Liver (tissue), 9 donors: ENCODE results near the gene EIF4G3. TPM values are rescaled to one million over a fixed set of nuclear protein-coding genes. Genes with fewer than 3 reads are reported as not detected.

Experiments
- DNase-seq: peaks from one replicate; pipeline ENCODE4 v3.0.0-alpha.2; 2017; ENCODE audit warnings: low spot score
- H3K27ac ChIP-seq, 2 donors: one replicate each; pipeline ENCODE4 v1.7.0; 2013; ENCODE audit warnings: inconsistent platforms in 2 of 2, low read length in 2 of 2, control low read depth in 1 of 2, low read depth in 1 of 2, mild to moderate bottlenecking in 1 of 2
- H3K27me3 ChIP-seq, 4 donors: one replicate each; pipeline versions ENCODE4 v1.6.1 to v1.7.0; 2013; ENCODE audit warnings: low read length in 3 of 4, inconsistent platforms in 1 of 4, mild to moderate bottlenecking in 1 of 4, moderate library complexity in 1 of 4; ENCODE audit not compliant: control insufficient read depth in 4 of 4, insufficient read depth in 4 of 4
- H3K36me3 ChIP-seq, 4 donors: one replicate each; pipeline versions ENCODE4 v1.6.1 to v1.7.0; 2013; ENCODE audit warnings: low read length in 3 of 4, mild to moderate bottlenecking in 3 of 4, low read depth in 1 of 4, moderate library complexity in 1 of 4; ENCODE audit not compliant: control insufficient read depth in 4 of 4, insufficient read depth in 3 of 4
- H3K4me1 ChIP-seq, 4 donors: one replicate each; pipeline versions ENCODE4 v1.6.1 to v1.7.0; 2013; ENCODE audit warnings: low read length in 3 of 4, mild to moderate bottlenecking in 3 of 4, moderate library complexity in 1 of 4; ENCODE audit not compliant: control insufficient read depth in 4 of 4, insufficient read depth in 4 of 4
- H3K4me3 ChIP-seq, 3 donors: one replicate each; pipeline versions ENCODE4 v1.6.1 to v1.7.0; 2013; ENCODE audit warnings: low read length in 3 of 3, control low read depth in 1 of 3, low read depth in 1 of 3, mild to moderate bottlenecking in 1 of 3
- H3K9ac ChIP-seq, 2 donors: one replicate each; pipeline ENCODE4 v1.7.0; 2013; ENCODE audit warnings: low read length in 2 of 2, mild to moderate bottlenecking in 2 of 2, moderate library complexity in 2 of 2, control low read depth in 1 of 2, low read depth in 1 of 2
- H3K9me3 ChIP-seq, 4 donors: one replicate each; pipeline versions ENCODE4 v1.6.1 to v1.7.0; 2013; ENCODE audit warnings: low read length in 3 of 4; ENCODE audit not compliant: control insufficient read depth in 4 of 4
- ATF3 ChIP-seq: IDR thresholded peaks from 2 replicates; pipeline ENCODE4 v1.6.1; 2016; ENCODE audit warnings: antibody characterized with exemption
- CTCF ChIP-seq: fragments of 150-350 bp; IDR thresholded peaks from 2 replicates; pipeline ENCODE4 v1.5.1; 2017; ENCODE audit warnings: improper control_type of control experiment, low read depth, low read length; ENCODE audit not compliant: missing input control
- EGR1 ChIP-seq, 2 donors: IDR thresholded peaks; 2 replicates each; pipeline ENCODE4 v1.6.1; 2016 to 2018; ENCODE audit warnings: antibody characterized with exemption in 2 of 2, low read depth in 2 of 2
- FOXA1 ChIP-seq: IDR thresholded peaks from 2 replicates; pipeline ENCODE4 v1.6.1; 2016; ENCODE audit warnings: antibody characterized with exemption
- GABPA ChIP-seq, 2 donors: IDR thresholded peaks in 1 of 2; conservative IDR thresholded peaks in 1 of 2; 2 replicates each; pipeline ENCODE4 v1.6.1; 2016; ENCODE audit warnings: antibody characterized with exemption in 2 of 2, mild to moderate bottlenecking in 1 of 2, moderate library complexity in 1 of 2
- HNF4A ChIP-seq, 2 donors: conservative IDR thresholded peaks; 2 replicates each; pipeline ENCODE4 v1.6.1; 2016; ENCODE audit warnings: antibody characterized with exemption in 2 of 2, mild to moderate bottlenecking in 2 of 2
- HNF4G ChIP-seq: IDR thresholded peaks from 2 replicates; pipeline ENCODE4 v1.6.1; 2016; ENCODE audit warnings: antibody characterized with exemption
- JUND ChIP-seq, 2 donors: IDR thresholded peaks; 2 replicates each; pipeline ENCODE4 v1.6.1; 2016; ENCODE audit warnings: antibody characterized with exemption in 2 of 2
- MAX ChIP-seq: IDR thresholded peaks from 2 replicates; pipeline ENCODE4 v1.6.1; 2016; ENCODE audit warnings: antibody characterized with exemption
- NR2F2 ChIP-seq: IDR thresholded peaks from 2 replicates; pipeline ENCODE4 v1.6.1; 2016; ENCODE audit warnings: antibody characterized with exemption
- REST ChIP-seq: IDR thresholded peaks from 2 replicates; pipeline ENCODE4 v1.6.1; 2016; ENCODE audit warnings: antibody characterized with exemption, mild to moderate bottlenecking
- YY1 ChIP-seq: IDR thresholded peaks from 2 replicates; pipeline ENCODE4 v1.6.1; 2016; ENCODE audit warnings: antibody characterized with exemption, mild to moderate bottlenecking
- ZBTB33 ChIP-seq: IDR thresholded peaks from 2 replicates; pipeline ENCODE4 v1.6.1; 2016; ENCODE audit warnings: antibody characterized with exemption
- WGBS: extraction: QIAGEN DNeasy Blood & Tissue Kit; methylation state at CpG from one replicate; pipeline ENCODE4 v1.1.7; 2013; 5-methylcytosine and 5-hydroxymethylcytosine counted together
- polyA plus RNA-seq, 2 donors: library from polyadenylated mRNA; stranded (reverse) in 1 of 2; unstranded in 1 of 2; fragments of 200-250 nt in 1 of 2; fragments of >200 nt in 1 of 2; fragmentation: Nextera tagmentation in 1 of 2; extraction: Ambion mirVana in 1 of 2; gene quantifications; one replicate each; pipeline versions ENCODE4 v1.2.1 to v1.2.3, GENCODE V29; 2013 to 2015
- total RNA-seq, 2 donors: library from RNA; depleted of rRNA; stranded (reverse); fragments of >200 nt; gene quantifications; one replicate each; pipeline ENCODE4 v1.2.3, GENCODE V29; 2014
- donor health status: healthy.
- donor health status: healthy.
- donor health status: healthy.
- donor health status: healthy.
- donor health status: healthy.

Gene EIF4G3
- total and polyA plus RNA-seq, 4 donors = 7.6 to 22.8 (median 11.7) TPM

GRCh38 chr1:21104683-21105082 lies 72.0 kb downstream of the EIF4G3 start:
- DNase-seq = no peak
- no peak overlapping the region for H3K4me3 ChIP-seq
- no peaks in the 10 kb centered on the region for H3K27me3 ChIP-seq
- H3K36me3 ChIP-seq = no peaks in the 10 kb centered on the region
- H3K4me1 ChIP-seq = peaks cover 0 to 2% (median 0%) of the 10 kb centered on the region in 4 donors
- no peak for TF ChIP-seq HNF4G
- TF ChIP-seq YY1 = no peak
- TF ChIP-seq EGR1 (IDR thresholded peaks at IDR 0.05; ENCODE audit: low read depth in 2 of 2) = no peak
- TF ChIP-seq MAX = no peak
- no peak for TF ChIP-seq GABPA (IDR thresholded peaks at IDR 0.05 in 1 of 2, conservative IDR thresholded peaks at IDR 0.05 in 1 of 2)
- no peak for TF ChIP-seq REST
- 97% methylated on average over 3 of the region's 3 CpGs for WGBS
- no peaks in the 10 kb centered on the region for H3K9me3 ChIP-seq
- no peak overlapping the region for H3K27ac ChIP-seq
- no peak overlapping the region for H3K9ac ChIP-seq

GRCh38 chr1:21100481-21100921 lies 76.2 kb downstream of the EIF4G3 start:
- no peaks in the 10 kb centered on the region for H3K9me3 ChIP-seq
- no peak overlapping the region for H3K4me3 ChIP-seq
- no peak overlapping the region for H3K27ac ChIP-seq
- H3K36me3 ChIP-seq = peaks cover 0 to 2% (median 0%) of the 10 kb centered on the region in 4 donors
- no peak overlapping the region for H3K9ac ChIP-seq
- no peak for DNase-seq
- no peak for TF ChIP-seq MAX
- TF ChIP-seq HNF4A (conservative IDR thresholded peaks at IDR 0.05) = no peak
- no peak for TF ChIP-seq YY1
- no peaks in the 10 kb centered on the region for H3K27me3 ChIP-seq
- peaks cover 0 to 2% (median 0%) of the 10 kb centered on the region in 4 donors for H3K4me1 ChIP-seq
- WGBS = 45% methylated on average over 5 of the region's 5 CpGs

GRCh38 chr1:21099869-21100131 lies 76.9 kb downstream of the EIF4G3 start:
- Histone ChIP-seq H3K27ac (no peak overlapping the region), H3K9ac (no peak overlapping the region), H3K9me3 (no peaks in the 10 kb centered on the region), H3K4me1 (peaks cover 0 to 2% (median 0%) of the 10 kb centered on the region in 4 donors), H3K4me3 (no peak overlapping the region), H3K27me3 (no peaks in the 10 kb centered on the region), H3K36me3 (peaks cover 0 to 2% (median 0%) of the 10 kb centered on the region in 4 donors)
- TF ChIP-seq MAX (no peak), REST (no peak), CTCF (no peak), JUND (IDR thresholded peaks at IDR 0.05) (no peak), YY1 (no peak), ATF3 (no peak), NR2F2 (no peak), EGR1 (IDR thresholded peaks at IDR 0.05; ENCODE audit: low read depth in 2 of 2) (no peak), FOXA1 (no peak), ZBTB33 (no peak), HNF4G (no peak)
- DNase-seq = no peak
- 94% methylated on average over 2 of the region's 2 CpGs for WGBS
